ENCODE results near the gene ARHGEF28. TPM values are rescaled to one million over a fixed set of nuclear protein-coding genes. Genes with fewer than 3 reads are reported as not detected.

ARHGEF28 gene
- total and polyA plus RNA-seq, 9 of the 15 experiments (the other 6 are each of a cell fraction or from before 2014, with no cell fraction given): 0.27 TPM; not detected in 8

DNA sequence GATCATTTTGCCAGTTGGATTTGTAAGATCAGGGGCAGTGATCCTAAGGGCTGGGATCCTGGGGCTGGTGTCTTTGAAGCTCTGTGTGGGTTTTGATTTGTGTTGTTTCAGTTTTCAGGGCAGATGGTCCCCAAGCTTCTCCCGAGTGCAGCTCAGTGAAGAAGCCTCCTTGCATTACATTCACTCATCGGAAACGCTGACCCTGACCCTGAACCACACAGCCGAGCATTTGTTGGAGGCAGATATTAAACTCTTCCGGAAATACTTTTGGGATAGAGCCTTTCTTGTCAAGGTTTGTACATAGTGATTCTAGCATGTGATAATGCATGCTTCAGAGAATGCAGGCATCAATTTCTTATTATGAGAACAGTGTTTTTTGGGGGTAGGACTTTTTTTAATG, 150.4 kb downstream of the ARHGEF28 start:
- no peak for DNase-seq (ENCODE audit: extremely low read depth in 1 of 4, low spot score in 3 of 4)
- no peak overlapping the region for H3K4me3 ChIP-seq
- H3K36me3 ChIP-seq (ENCODE audit: control insufficient read depth, insufficient read depth, low read length): no peaks in the 10 kb centered on the region
- CTCF ChIA-PET (ENCODE audit: low intra/inter-chr PET ratio): interaction anchor here (1.2 kb wide), 1 partner anchor 17 kb away, joined by 3 read pairs; no protein-coding TSS in a partner anchor
- no peaks in the 10 kb centered on the region for H3K9me1 ChIP-seq (ENCODE audit: control insufficient read depth, insufficient read depth, low read length)
- no peaks in the 10 kb centered on the region for H3K4me1 ChIP-seq (replicated peaks in 1 of 2; ENCODE audit: control insufficient read depth in 2 of 2, insufficient read depth in 2 of 2, low read length in 2 of 2)
- peaks cover 3 to 20% of the 10 kb centered on the region in 2 experiments; a peak in 3 of 5 replicates for H3K27me3 ChIP-seq (ENCODE audit: control insufficient read depth in 2 of 2, insufficient read depth in 2 of 2, low read length in 2 of 2)
- FAIRE-seq: no peak
- H4K20me1 ChIP-seq (replicated peaks; ENCODE audit: control insufficient read depth, insufficient read depth, low read length): no peaks in the 10 kb centered on the region
- H3K9me3 ChIP-seq (replicated peaks; ENCODE audit: control insufficient read depth, insufficient read depth, low read depth, low read length): no peaks in the 10 kb centered on the region
- intact Hi-C loops (cut with micrococcal nuclease) (no loop called here), in situ Hi-C loops (cut with MboI) (no loop called here)
- H3K79me2 ChIP-seq (ENCODE audit: control insufficient read depth, insufficient read depth, low read length): no peaks in the 10 kb centered on the region
- BruUV-seq (replicated peaks): no TSS peak
- POLR2A ChIA-PET: no interaction called here
- no peak overlapping the region for H2AFZ ChIP-seq (ENCODE audit: low read depth, low read length)
- TF ChIP-seq, protein P1, sequence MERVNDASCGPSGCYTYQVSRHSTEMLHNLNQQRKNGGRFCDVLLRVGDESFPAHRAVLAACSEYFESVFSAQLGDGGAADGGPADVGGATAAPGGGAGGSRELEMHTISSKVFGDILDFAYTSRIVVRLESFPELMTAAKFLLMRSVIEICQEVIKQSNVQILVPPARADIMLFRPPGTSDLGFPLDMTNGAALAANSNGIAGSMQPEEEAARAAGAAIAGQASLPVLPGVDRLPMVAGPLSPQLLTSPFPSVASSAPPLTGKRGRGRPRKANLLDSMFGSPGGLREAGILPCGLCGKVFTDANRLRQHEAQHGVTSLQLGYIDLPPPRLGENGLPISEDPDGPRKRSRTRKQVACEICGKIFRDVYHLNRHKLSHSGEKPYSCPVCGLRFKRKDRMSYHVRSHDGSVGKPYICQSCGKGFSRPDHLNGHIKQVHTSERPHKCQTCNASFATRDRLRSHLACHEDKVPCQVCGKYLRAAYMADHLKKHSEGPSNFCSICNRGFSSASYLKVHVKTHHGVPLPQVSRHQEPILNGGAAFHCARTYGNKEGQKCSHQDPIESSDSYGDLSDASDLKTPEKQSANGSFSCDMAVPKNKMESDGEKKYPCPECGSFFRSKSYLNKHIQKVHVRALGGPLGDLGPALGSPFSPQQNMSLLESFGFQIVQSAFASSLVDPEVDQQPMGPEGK (CRISPR knock-in tag; IDR thresholded peaks at IDR 0.05; ENCODE audit: borderline replicate concordance): no peak
- TF ChIP-seq ZBTB1 (CRISPR knock-in tag; IDR thresholded peaks at IDR 0.05; ENCODE audit: borderline replicate concordance, low read depth) (no peak), SMARCE1 (IDR thresholded peaks at IDR 0.05) (no peak), RBBP5 (IDR thresholded peaks at IDR 0.05; ENCODE audit: borderline replicate concordance, insufficient read depth, low read length, poor library complexity, severe bottlenecking) (no peak), ZNF551 (CRISPR knock-in tag; IDR thresholded peaks at IDR 0.05) (no peak)
- no peak overlapping the region for H3K4me2 ChIP-seq (ENCODE audit: insufficient read depth, low read length)
- H3K9ac ChIP-seq (ENCODE audit: insufficient read depth in 1 of 2, low read depth in 2 of 2, low read length in 2 of 2): no peak overlapping the region
- ATAC-seq: no peak
- WGBS (ENCODE audit: insufficient coverage, low coverage, missing lambda C conversion rate): 0% methylated on average over 5 of the region's 5 CpGs
- H3K27ac ChIP-seq (ENCODE audit: extremely low read depth, low read depth, low read length): no peak overlapping the region
